HCT116 (cell line): ENCODE data around the gene PPP6C.

ENCODE experiments used
- EZH2 ChIP-seq: fragments of 200-600 bp; sonication (generic); IDR thresholded peaks from 2 replicates; pipeline ENCODE4 v1.6.1; 2017; ENCODE audit warnings: antibody characterized with exemption, mixed run types
- POLR2A ChIP-seq: IDR thresholded peaks from 2 replicates; pipeline ENCODE4 v1.7.0; 2011; ENCODE audit warnings: borderline replicate concordance; ENCODE audit not compliant: insufficient read depth, insufficient read length; ENCODE audit errors: extremely low read depth
- POLR2AphosphoS5 ChIP-seq: IDR thresholded peaks from 2 replicates; pipeline ENCODE4 v1.6.1; 2011; ENCODE audit warnings: mild to moderate bottlenecking, low read depth, low read length, moderate library complexity
- RAD21 ChIP-seq: IDR thresholded peaks from 2 replicates; pipeline ENCODE4 v1.6.1; 2012; ENCODE audit warnings: low read depth, mild to moderate bottlenecking
- TCF7L2 ChIP-seq: IDR thresholded peaks from 2 replicates; pipeline ENCODE4 v1.7.0; 2011; ENCODE audit warnings: borderline replicate concordance, inconsistent platforms; ENCODE audit not compliant: insufficient read depth, insufficient read length; ENCODE audit errors: extremely low read depth
- ZFX ChIP-seq: fragments of 450-650 bp; IDR thresholded peaks from 2 replicates; pipeline ENCODE4 v1.6.1; 2017
- TF ChIP-seq, protein P1 (sequence below), 3 experiments: fragments of 200-600 bp in 1 of 3; sonication (generic) in 1 of 3; IDR thresholded peaks in 2 of 3; conservative IDR thresholded peaks in 1 of 3; 2 replicates each; pipeline ENCODE4 v1.5.1; 2012 to 2017; ENCODE audit warnings: low read depth in 2 of 3, low read length in 2 of 3, antibody characterized with exemption in 1 of 3, borderline replicate concordance in 1 of 3, control low read depth in 1 of 3, mild to moderate bottlenecking in 1 of 3, mixed read lengths in 1 of 3, mixed run types in 1 of 3, moderate library complexity in 1 of 3; ENCODE audit not compliant: insufficient read depth in 1 of 3
- TF ChIP-seq, protein P2 (sequence below): IDR thresholded peaks from 2 replicates; pipeline ENCODE4 v1.6.1; 2012

DNA sequence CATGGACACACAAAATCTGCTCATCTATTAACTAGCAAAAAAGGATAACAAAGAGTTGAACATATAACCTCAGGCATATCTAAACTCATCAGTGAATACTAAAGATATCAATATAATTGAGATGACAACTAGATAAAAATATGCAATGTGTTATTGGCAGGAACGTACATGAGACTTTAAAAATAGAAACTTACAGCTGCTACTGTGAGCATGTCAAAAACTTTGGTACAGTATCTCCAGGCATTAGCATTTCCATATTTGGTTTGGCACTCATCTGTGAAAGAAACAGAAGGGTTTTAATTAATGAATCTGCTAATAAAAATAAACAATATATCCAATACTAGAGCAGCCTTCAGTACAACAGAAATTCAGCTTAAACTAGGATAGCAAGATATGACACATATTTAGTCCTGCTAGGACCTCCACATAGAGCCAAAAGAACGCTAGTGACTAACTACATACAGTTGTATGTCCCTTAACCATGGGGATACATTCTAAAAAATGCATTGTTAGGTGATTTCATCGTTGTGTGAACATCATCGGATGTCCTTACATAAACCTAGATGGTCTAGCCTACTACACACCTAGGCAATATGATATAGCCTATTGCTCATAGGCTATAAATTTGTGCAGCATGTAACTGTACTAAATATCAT is 35.8 kb downstream of the PPP6C start:
- TF ChIP-seq, protein P1, sequence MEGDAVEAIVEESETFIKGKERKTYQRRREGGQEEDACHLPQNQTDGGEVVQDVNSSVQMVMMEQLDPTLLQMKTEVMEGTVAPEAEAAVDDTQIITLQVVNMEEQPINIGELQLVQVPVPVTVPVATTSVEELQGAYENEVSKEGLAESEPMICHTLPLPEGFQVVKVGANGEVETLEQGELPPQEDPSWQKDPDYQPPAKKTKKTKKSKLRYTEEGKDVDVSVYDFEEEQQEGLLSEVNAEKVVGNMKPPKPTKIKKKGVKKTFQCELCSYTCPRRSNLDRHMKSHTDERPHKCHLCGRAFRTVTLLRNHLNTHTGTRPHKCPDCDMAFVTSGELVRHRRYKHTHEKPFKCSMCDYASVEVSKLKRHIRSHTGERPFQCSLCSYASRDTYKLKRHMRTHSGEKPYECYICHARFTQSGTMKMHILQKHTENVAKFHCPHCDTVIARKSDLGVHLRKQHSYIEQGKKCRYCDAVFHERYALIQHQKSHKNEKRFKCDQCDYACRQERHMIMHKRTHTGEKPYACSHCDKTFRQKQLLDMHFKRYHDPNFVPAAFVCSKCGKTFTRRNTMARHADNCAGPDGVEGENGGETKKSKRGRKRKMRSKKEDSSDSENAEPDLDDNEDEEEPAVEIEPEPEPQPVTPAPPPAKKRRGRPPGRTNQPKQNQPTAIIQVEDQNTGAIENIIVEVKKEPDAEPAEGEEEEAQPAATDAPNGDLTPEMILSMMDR (IDR thresholded peaks at IDR 0.05 in 2 of 3, conservative IDR thresholded peaks at IDR 0.05 in 1 of 3; ENCODE audit: borderline replicate concordance in 1 of 3, insufficient read depth in 1 of 3, low read depth in 2 of 3, low read length in 2 of 3): no peak
- TF ChIP-seq POLR2AphosphoS5 (no peak), EZH2 (no peak), POLR2A (no peak), RAD21 (no peak), TCF7L2 (no peak), ZFX (no peak)
- TF ChIP-seq, protein P2, sequence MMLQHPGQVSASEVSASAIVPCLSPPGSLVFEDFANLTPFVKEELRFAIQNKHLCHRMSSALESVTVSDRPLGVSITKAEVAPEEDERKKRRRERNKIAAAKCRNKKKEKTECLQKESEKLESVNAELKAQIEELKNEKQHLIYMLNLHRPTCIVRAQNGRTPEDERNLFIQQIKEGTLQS: no peak
